Right lobe of liver (tissue), 6 donors: ENCODE data around the gene KRT10. TPM values are rescaled to one million over a fixed set of nuclear protein-coding genes. Genes with fewer than 3 reads are reported as not detected.
"Not testable (repeated sequence)": the region's sequence is repeated elsewhere in the genome, so short reads cannot be mapped to it uniquely, and the experiment has no call there.

Experiments used
- ATAC-seq, 4 donors: fragments of 200-7000 bp; cut with Tn5 transposase; one replicate each; pipeline ENCODE4 v1.9.1; 2020; ENCODE audit warnings: mild to moderate bottlenecking in 4 of 4, moderate library complexity in 4 of 4
- DNase-seq, 3 donors: peaks; one replicate each; pipeline ENCODE4 v3.0.0-alpha.2; 2020
- H3K27ac ChIP-seq, 3 donors: fragments of 200-600 bp; one replicate each; pipeline ENCODE4 v1.8.0; 2022
- H3K27me3 ChIP-seq, 2 donors: fragments of 200-600 bp; one replicate each; pipeline ENCODE4 v1.8.0; 2022
- H3K36me3 ChIP-seq, 4 donors: fragments of 200-600 bp; sonication (generic) in 1 of 4; one replicate each; pipeline versions ENCODE4 v1.5.1 to v1.8.0; 2017 to 2022; ENCODE audit warnings: control low read depth in 1 of 4
- H3K4me1 ChIP-seq, 4 donors: fragments of 200-600 bp; sonication (generic) in 1 of 4; one replicate each; pipeline versions ENCODE4 v1.5.1 to v1.8.0; 2017 to 2022; ENCODE audit warnings: control low read depth in 1 of 4
- H3K4me3 ChIP-seq, 3 donors: fragments of 200-600 bp; one replicate each; pipeline ENCODE4 v1.8.0; 2022
- H3K9me3 ChIP-seq, 4 donors: fragments of 200-600 bp; sonication (generic) in 1 of 4; one replicate each; pipeline versions ENCODE4 v1.5.1 to v1.8.0; 2017 to 2022; ENCODE audit warnings: control low read depth in 1 of 4
- POLR2A ChIP-seq: fragments of 450-650 bp; IDR thresholded peaks from one replicate; pipeline ENCODE4 v1.6.1; 2017; ENCODE audit warnings: antibody characterized with exemption, mild to moderate bottlenecking
- WGBS: methylation state at CpG from one replicate; pipeline ENCODE4 v1.1.6; 2018; ENCODE audit warnings: low coverage, low lambda C conversion rate; ENCODE audit not compliant: insufficient coverage; ENCODE audit errors: missing lambda C conversion rate; 5-methylcytosine and 5-hydroxymethylcytosine counted together
- intact Hi-C, 2 donors: fragments of 100-400 bp; cut with DNase I; formaldehyde crosslinking; loops; one replicate each; pipeline versions ENCODE4 v1.11.2 to v1.14.1; 2022
- total RNA-seq, 6 experiments: library from RNA; depleted of rRNA in 2 of 6; stranded (reverse); fragments of >200 nt in 2 of 6; fragmentation: NEBNext Ultra II Directional in 3 of 6; extraction: Animal tissue kit (Norgen Biotek cat#: 25700) in 3 of 6; gene quantifications; one replicate each; pipeline versions ENCODE4 v1.1.0 to v1.2.4, GENCODE V29; 2016 to 2023
- TF ChIP-seq, protein P1 (sequence below), 4 donors: fragments of 200-600 bp in 3 of 4; fragments of 450-650 bp in 1 of 4; IDR thresholded peaks; one replicate each; pipeline versions ENCODE4 v1.5.1 to v1.8.0; 2016 to 2022; ENCODE audit warnings: antibody characterized with exemption in 4 of 4, mild to moderate bottlenecking in 2 of 4
- donor health status: DM: no; HTN: yes; CAD: no.
- donor health status: DM: no; HTN: no; CAD: no.
- donor health status: DM: no; HTN: no; CAD: no.
- donor health status: DM: no; HTN: yes; CAD: no.
- donor health status: DM: no; HTN: yes; CAD: no.

The KRT10 gene
- total RNA-seq, 6 experiments from 2014 or later, result 11.4 to 20.4 (median 17.4) TPM

DNA sequence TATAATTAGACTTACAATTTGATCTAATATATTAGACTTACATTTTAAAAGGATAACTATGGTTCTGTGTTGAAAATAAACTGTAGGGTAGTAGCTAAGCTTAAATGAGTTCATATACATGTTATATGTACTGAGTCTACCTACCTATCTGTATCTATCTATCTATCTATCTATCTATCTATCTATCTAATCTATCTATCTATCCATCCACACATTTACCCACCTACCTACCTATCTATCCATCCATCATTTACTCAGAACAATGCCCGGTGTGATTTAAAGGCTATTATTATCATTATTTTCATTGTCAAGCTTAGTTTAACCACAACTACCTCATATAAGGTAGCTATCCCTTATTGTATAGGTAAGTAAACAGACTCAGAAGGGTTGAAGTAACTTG is 7.0 kb downstream of the KRT10 start:
- H3K4me3 ChIP-seq, result no peak overlapping the region
- WGBS, result 100% methylated on average over 1 of the region's 1 CpG
- no peak overlapping the region for H3K27ac ChIP-seq
- intact Hi-C loops, result no loop called here
- H3K9me3 ChIP-seq, result no peaks in the 10 kb centered on the region
- ATAC-seq (no peak), DNase-seq (no peak)
- peaks cover 0 to 6% (median 0%) of the 10 kb centered on the region in 4 donors for H3K4me1 ChIP-seq
- H3K36me3 ChIP-seq, result no peaks in the 10 kb centered on the region
- no peaks in the 10 kb centered on the region for H3K27me3 ChIP-seq
- TF ChIP-seq POLR2A, result no peak
- TF ChIP-seq, protein P1, sequence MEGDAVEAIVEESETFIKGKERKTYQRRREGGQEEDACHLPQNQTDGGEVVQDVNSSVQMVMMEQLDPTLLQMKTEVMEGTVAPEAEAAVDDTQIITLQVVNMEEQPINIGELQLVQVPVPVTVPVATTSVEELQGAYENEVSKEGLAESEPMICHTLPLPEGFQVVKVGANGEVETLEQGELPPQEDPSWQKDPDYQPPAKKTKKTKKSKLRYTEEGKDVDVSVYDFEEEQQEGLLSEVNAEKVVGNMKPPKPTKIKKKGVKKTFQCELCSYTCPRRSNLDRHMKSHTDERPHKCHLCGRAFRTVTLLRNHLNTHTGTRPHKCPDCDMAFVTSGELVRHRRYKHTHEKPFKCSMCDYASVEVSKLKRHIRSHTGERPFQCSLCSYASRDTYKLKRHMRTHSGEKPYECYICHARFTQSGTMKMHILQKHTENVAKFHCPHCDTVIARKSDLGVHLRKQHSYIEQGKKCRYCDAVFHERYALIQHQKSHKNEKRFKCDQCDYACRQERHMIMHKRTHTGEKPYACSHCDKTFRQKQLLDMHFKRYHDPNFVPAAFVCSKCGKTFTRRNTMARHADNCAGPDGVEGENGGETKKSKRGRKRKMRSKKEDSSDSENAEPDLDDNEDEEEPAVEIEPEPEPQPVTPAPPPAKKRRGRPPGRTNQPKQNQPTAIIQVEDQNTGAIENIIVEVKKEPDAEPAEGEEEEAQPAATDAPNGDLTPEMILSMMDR (IDR thresholded peaks at IDR 0.05), result no peak

DNA sequence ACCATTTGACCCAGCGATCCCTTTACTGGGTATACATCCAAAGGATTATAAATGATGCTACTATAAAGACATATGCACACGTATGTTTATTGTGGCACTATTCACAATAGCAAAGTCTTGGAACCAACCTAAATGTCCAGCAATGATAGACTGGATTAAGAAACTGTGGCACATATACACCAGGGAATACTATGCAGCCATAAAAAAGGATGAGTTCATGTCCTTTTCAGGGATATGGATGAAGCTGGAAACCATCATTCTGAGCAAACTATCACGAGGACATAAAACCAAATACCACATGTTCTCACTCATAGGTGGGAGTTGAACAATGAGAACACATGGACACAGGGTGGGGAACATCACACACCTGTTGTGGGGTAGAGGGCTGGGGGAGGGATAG is 7.8 kb downstream of the KRT10 start:
- WGBS, result 59% methylated on average over 3 of the region's 3 CpGs
- intact Hi-C loops, H3K27ac ChIP-seq, H3K36me3 ChIP-seq, H3K9me3 ChIP-seq, H3K4me1 ChIP-seq, H3K4me3 ChIP-seq, H3K27me3 ChIP-seq, DNase-seq, ATAC-seq: not testable (repeated sequence)

DNA sequence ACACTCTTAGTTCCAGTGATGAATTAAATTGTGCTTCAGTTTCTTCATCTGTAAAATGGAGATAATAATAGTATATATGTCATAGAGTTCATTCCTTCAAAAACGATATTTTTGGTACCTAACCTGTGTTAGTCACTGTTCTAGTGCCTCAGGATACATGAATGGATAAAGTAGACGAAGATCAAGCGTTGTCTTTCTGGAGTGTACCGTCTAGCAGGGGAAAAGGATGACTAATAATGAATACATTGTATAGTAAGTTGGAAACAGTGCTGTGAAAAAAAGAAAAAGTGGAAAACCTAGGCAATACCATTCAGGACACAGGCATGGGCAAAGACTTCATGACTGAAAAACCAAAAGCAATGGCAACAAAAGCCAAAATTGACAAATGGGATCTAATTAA is 8.6 kb downstream of the KRT10 start:
- ATAC-seq (no peak), DNase-seq (no peak)
- H3K4me1 ChIP-seq, result peaks cover 0 to 6% (median 0%) of the 10 kb centered on the region in 4 donors
- no peaks in the 10 kb centered on the region for H3K9me3 ChIP-seq
- intact Hi-C loops, result no loop called here
- TF ChIP-seq, protein P1 (IDR thresholded peaks at IDR 0.05), result no peak
- TF ChIP-seq POLR2A, result no peak
- H3K27me3 ChIP-seq, result no peaks in the 10 kb centered on the region
- WGBS, result 60% methylated on average over 4 of the region's 4 CpGs
- no peak overlapping the region for H3K4me3 ChIP-seq
- H3K27ac ChIP-seq, result no peak overlapping the region
- H3K36me3 ChIP-seq, result no peaks in the 10 kb centered on the region

DNA sequence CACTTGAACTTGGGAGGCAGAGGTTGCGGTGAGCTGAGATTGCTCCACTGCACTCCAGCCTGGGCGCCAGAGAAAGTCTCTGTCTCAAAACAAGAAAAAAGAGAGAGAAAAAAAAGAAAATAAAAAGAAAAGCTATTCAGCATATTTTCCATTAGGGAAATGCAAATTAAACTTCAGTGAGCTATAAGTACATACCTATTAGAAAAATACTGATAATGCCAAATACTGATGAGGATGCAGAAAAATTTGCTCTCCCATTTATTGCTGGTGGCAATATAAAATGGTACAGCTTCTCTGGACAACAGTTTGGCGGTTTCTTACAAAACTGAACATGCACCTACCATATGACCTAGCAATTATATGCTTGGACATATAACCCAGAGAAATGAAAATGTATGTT is 9.8 kb downstream of the KRT10 start:
- TF ChIP-seq, protein P1 (IDR thresholded peaks at IDR 0.05), result no peak
- TF ChIP-seq POLR2A, result no peak
- no peak for ATAC-seq

DNA sequence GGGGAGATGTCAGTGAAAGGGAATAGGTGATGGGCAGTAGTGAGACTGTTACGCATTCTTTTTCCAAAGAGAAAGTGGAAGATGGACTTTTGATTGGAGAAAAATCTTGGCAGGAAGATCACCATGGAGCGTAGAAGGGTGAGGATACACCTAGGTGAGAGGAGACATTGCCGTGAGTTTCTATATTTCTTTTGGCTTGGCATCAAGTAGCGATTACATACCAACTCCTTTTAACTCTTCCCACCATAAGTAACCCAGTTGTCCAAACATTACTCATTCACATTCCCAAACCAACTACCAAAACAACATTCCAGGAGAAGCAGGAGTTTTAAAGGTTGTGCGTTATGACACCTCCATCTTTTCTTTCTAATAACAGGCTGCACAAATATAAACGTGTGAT is 11.9 kb downstream of the KRT10 start:
- H3K4me1 ChIP-seq, result no peaks in the 10 kb centered on the region
- H3K9me3 ChIP-seq, result no peaks in the 10 kb centered on the region
- 49% methylated on average over 6 of the region's 6 CpGs for WGBS
- no peak for ATAC-seq
- DNase-seq, result no peak
- TF ChIP-seq, protein P1 (IDR thresholded peaks at IDR 0.05), result no peak
- no peak for TF ChIP-seq POLR2A
- H3K4me3 ChIP-seq, result no peak overlapping the region
- no peaks in the 10 kb centered on the region for H3K27me3 ChIP-seq
- H3K27ac ChIP-seq, result no peak overlapping the region
- H3K36me3 ChIP-seq, result no peaks in the 10 kb centered on the region
- intact Hi-C loops, result no loop called here

More for the DNA sequence above, 9.8 kb downstream of the KRT10 start:
- DNase-seq, result no peak
- no peaks in the 10 kb centered on the region for H3K36me3 ChIP-seq
- no peaks in the 10 kb centered on the region for H3K9me3 ChIP-seq
- H3K27ac ChIP-seq, result no peak overlapping the region
- 78% methylated on average over 3 of the region's 3 CpGs for WGBS
- H3K4me3 ChIP-seq, result no peak overlapping the region
- intact Hi-C loops, result no loop called here
- peaks cover 0 to 2% (median 0%) of the 10 kb centered on the region in 4 donors for H3K4me1 ChIP-seq
- no peaks in the 10 kb centered on the region for H3K27me3 ChIP-seq
